ENCODE measurements around the gene SC5D.

The SC5D gene

DNA sequence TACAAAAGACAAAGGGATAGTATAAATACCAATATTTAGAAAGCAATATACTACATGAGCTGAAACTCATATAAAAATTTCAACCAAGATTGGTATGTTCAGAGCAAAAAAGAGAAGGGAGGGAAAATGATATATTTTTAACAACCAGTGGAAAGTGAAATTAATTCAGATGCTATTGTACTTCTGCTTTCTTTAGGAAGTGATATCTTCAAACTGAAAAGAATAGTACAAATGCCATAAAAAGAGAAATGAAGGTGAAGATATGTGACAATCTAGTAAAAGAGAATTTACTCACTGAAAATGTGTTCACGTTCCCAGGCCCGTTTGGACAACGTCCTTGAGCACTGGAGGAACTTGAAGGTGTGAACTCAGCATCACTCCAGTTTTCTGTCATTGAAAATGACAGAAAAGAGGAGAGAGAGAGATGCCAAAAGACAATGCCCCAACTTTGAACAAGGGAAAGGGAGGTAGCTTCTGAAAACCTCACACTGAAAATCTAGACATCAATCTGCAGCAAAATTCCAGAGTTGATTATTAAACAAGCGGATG, 47.5 kb downstream of the SC5D start:
- DNase-seq, result no peak
- no peaks in the 10 kb centered on the region for H3K9me3 ChIP-seq
- H3K27me3 ChIP-seq, result no peaks in the 10 kb centered on the region
- H3K36me3 ChIP-seq, result no peaks in the 10 kb centered on the region
- no peak overlapping the region for H3K4me3 ChIP-seq (ENCODE audit: low read depth, low read length)
- no peaks in the 10 kb centered on the region for H3K4me1 ChIP-seq
- TF ChIP-seq, protein P1, sequence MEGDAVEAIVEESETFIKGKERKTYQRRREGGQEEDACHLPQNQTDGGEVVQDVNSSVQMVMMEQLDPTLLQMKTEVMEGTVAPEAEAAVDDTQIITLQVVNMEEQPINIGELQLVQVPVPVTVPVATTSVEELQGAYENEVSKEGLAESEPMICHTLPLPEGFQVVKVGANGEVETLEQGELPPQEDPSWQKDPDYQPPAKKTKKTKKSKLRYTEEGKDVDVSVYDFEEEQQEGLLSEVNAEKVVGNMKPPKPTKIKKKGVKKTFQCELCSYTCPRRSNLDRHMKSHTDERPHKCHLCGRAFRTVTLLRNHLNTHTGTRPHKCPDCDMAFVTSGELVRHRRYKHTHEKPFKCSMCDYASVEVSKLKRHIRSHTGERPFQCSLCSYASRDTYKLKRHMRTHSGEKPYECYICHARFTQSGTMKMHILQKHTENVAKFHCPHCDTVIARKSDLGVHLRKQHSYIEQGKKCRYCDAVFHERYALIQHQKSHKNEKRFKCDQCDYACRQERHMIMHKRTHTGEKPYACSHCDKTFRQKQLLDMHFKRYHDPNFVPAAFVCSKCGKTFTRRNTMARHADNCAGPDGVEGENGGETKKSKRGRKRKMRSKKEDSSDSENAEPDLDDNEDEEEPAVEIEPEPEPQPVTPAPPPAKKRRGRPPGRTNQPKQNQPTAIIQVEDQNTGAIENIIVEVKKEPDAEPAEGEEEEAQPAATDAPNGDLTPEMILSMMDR (IDR thresholded peaks at IDR 0.05; ENCODE audit: low read depth, low read length), result no peak

DNA sequence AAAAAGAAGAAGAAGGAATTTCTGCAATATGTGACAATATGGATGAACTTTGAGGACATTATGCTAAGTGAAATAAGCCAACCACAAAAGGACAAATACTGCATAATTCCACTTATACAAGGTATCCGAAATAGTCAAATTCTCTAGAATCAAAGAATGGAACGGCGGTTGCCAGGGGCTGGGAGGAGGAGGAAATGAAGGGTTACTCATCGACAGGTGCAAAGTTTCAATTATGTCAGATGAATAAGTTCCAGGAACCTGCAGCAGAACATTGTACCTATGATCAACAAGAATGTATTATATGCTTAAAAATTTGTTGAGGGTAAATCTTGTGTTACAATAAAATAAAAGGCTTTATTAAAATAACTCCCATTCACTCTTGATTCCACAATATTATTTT, 49.0 kb downstream of the SC5D start:
- Histone ChIP-seq H3K36me3 (no peaks in the 10 kb centered on the region), H3K9me3 (no peaks in the 10 kb centered on the region), H3K27me3 (no peaks in the 10 kb centered on the region), H3K4me3 (ENCODE audit: low read depth, low read length) (no peak overlapping the region), H3K4me1 (no peaks in the 10 kb centered on the region)
- TF ChIP-seq, protein P1 (IDR thresholded peaks at IDR 0.05; ENCODE audit: low read depth, low read length), result no peak
- no peak for DNase-seq

DNA sequence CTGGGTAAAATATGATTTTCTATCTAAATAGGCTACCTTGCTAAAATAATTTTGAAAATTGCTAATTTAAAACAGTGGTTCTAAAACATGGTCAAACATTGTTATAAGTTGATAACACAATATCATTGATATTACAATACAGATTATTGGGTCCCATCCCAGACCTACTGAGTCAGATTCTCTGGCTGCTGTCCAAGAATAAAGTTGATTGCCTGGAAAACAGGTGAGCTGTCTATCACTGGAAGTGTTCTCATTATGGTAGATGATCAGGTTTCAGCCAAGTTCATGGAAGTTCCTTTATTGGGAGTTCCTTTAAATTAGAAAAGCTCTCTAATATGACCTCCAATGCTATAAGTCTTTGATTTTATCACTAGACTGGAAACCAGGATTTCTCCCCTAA, 52.3 kb downstream of the SC5D start:
- TF ChIP-seq, protein P1 (IDR thresholded peaks at IDR 0.05; ENCODE audit: low read depth, low read length), result no peak
- DNase-seq, result no peak
- no peak overlapping the region for H3K4me3 ChIP-seq (ENCODE audit: low read depth, low read length)
- no peaks in the 10 kb centered on the region; the same call in 1 of the 2 replicates for H3K27me3 ChIP-seq
- no peaks in the 10 kb centered on the region for H3K4me1 ChIP-seq
- no peaks in the 10 kb centered on the region for H3K36me3 ChIP-seq
- no peaks in the 10 kb centered on the region for H3K9me3 ChIP-seq

DNA sequence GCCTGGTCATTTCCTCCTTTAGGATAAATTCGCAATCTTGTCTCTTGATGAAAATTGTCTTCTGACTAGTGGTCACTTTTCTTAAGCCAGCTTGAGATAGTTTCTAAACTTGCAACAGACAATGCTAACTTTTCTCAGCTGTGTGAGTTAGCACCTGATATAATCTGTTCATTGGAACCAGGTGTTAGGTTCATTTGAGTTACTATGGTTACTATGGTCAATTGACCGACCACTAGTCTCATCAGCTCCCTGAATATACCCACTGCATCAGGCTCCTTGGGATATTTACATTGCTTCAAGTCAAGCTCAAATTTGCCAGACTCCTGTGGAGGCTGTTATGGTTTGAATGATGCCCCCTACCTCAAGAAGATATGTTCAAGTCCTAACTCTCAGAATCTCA, 54.5 kb downstream of the SC5D start:
- no peak for DNase-seq
- TF ChIP-seq, protein P1 (IDR thresholded peaks at IDR 0.05; ENCODE audit: low read depth, low read length), result no peak
- Histone ChIP-seq H3K4me3 (ENCODE audit: low read depth, low read length) (no peak overlapping the region), H3K4me1 (no peaks in the 10 kb centered on the region), H3K27me3 (no peaks in the 10 kb centered on the region; the same call in 1 of the 2 replicates), H3K36me3 (no peaks in the 10 kb centered on the region), H3K9me3 (no peaks in the 10 kb centered on the region)

DNA sequence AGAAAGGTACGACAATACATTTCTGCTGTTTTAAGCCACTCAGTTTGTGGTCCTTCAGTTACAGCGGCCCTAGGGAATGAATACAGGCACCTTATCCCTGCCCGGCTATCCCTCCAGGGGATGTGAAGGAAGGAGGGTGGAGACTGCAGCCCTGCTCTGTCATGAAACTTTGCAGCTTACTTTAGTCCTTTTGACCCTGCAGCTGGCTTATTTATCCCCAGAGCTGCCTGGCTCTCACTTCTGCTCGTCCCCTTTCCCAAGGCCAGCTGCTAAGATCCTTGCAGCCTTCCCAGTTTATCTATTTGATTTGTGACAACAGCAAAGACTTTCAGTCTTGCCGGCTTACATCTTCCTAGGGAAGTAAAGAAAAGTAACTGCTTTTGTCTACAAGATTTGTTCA, 55.2 kb downstream of the SC5D start:
- TF ChIP-seq, protein P1 (IDR thresholded peaks at IDR 0.05; ENCODE audit: low read depth, low read length), result no peak
- H3K4me3 ChIP-seq (ENCODE audit: low read depth, low read length), result no peak overlapping the region
- H3K27me3 ChIP-seq, result no peaks in the 10 kb centered on the region; the same call in 1 of the 2 replicates
- H3K36me3 ChIP-seq, result no peaks in the 10 kb centered on the region
- H3K4me1 ChIP-seq, result no peaks in the 10 kb centered on the region
- H3K9me3 ChIP-seq, result no peaks in the 10 kb centered on the region
- DNase-seq, result no peak

DNA sequence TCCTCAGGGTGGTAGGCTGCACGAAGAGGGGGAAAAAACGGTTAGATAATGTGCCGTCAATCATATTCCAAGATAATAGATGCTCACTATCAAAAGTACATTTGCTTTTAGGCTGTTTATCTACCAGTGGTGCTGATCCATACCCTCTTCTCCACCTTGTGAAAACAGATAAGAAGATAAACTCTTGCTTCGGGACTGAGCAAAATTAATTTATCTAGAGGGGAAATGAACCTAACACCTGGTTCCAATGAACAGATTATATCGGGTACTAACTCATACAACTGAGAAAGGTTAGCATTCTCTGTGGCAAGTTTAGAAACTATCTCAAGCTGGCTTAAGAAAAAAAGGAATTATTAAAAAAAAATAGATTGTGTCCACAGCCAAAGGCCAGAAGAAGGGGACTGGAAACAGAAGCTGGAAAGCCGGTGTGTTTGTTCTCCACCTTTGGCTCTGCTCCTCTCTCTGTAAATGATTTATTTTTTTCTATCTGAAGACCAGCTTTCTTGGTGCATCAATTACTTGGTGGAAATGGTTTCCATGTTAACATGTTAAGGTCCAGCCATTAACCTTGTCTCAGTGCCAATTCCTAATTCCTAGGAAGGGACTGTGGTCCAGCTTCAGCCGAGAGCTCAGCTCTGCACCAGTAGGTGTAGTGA, 55.8 kb downstream of the SC5D start:
- Histone ChIP-seq H3K4me1 (no peaks in the 10 kb centered on the region), H3K27me3 (no peaks in the 10 kb centered on the region; the same call in 1 of the 2 replicates), H3K9me3 (no peaks in the 10 kb centered on the region), H3K4me3 (ENCODE audit: low read depth, low read length) (no peak overlapping the region), H3K36me3 (no peaks in the 10 kb centered on the region)
- TF ChIP-seq, protein P1 (IDR thresholded peaks at IDR 0.05; ENCODE audit: low read depth, low read length), result no peak
- DNase-seq, result no peak
